Prostate gland (tissue), 2 donors: ENCODE results near the gene TLCD3A.

ENCODE experiments used
- CTCF ChIP-seq, 4 experiments: fragments of 200-600 bp in 2 of 4; fragments of 450-650 bp in 2 of 4; sonication (generic) in 2 of 4; IDR thresholded peaks; 1 replicate in 3 of 4; 2 replicates in 1 of 4; pipeline ENCODE4 v1.5.1; 2016 to 2019; ENCODE audit warnings: antibody characterized with exemption in 4 of 4, mild to moderate bottlenecking in 2 of 4, moderate library complexity in 2 of 4
- POLR2A ChIP-seq: fragments of 450-650 bp; IDR thresholded peaks from one replicate; pipeline ENCODE4 v1.6.1; 2016; ENCODE audit warnings: antibody characterized with exemption, mild to moderate bottlenecking
- POLR2AphosphoS5 ChIP-seq: sonication (generic); formaldehyde crosslinking; IDR thresholded peaks from one replicate; pipeline ENCODE4 v1.6.1; 2017; ENCODE audit warnings: antibody characterized with exemption

DNA sequence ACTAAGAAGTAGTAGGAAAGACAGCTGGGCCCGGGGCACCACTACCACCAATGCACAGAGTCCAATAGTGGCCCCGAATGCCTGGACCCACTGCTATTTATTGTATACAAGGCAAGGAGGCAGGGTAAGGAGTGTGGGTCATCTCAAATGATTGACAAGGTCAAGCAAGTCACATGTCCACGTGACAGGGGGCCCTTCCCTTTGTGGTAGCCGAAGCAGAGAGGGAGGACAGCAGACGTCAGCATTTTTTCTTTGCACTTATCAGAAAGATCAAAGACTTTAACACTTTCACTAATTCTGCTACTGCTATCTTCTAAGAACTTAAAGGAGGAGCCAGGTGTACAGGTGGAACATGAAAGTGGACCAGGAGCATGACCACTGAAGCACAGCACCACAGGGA is 24.3 kb upstream of the TLCD3A start:
- no peak for TF ChIP-seq POLR2A
- TF ChIP-seq CTCF (IDR thresholded peaks at IDR 0.05) = no peak
- TF ChIP-seq POLR2AphosphoS5 = no peak
